ENCODE results near the gene GRIN2C. TPM values are rescaled to one million over a fixed set of nuclear protein-coding genes. Genes with fewer than 3 reads are reported as not detected.

Gene GRIN2C
- total RNA-seq, 1 donor from 2014 or later = 0.29 TPM

GRCh38 chr17:74815067-74815466 lies 44.6 kb downstream of the GRIN2C start:
- Mint-ChIP-seq H3K27me3 (ENCODE audit: low read depth) (no peaks in the 10 kb centered on the region), H3K36me3 (no peaks in the 10 kb centered on the region), H3K9me3 (no peaks in the 10 kb centered on the region), H3K4me1 (no peaks in the 10 kb centered on the region), H3K4me3 (no peak overlapping the region), H3K27ac (no peak overlapping the region)
- DNase-seq (ENCODE audit: low spot score in 2 of 2, unreplicated experiment in 2 of 2) = no peak
- TF ChIP-seq, protein P1, sequence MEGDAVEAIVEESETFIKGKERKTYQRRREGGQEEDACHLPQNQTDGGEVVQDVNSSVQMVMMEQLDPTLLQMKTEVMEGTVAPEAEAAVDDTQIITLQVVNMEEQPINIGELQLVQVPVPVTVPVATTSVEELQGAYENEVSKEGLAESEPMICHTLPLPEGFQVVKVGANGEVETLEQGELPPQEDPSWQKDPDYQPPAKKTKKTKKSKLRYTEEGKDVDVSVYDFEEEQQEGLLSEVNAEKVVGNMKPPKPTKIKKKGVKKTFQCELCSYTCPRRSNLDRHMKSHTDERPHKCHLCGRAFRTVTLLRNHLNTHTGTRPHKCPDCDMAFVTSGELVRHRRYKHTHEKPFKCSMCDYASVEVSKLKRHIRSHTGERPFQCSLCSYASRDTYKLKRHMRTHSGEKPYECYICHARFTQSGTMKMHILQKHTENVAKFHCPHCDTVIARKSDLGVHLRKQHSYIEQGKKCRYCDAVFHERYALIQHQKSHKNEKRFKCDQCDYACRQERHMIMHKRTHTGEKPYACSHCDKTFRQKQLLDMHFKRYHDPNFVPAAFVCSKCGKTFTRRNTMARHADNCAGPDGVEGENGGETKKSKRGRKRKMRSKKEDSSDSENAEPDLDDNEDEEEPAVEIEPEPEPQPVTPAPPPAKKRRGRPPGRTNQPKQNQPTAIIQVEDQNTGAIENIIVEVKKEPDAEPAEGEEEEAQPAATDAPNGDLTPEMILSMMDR (IDR thresholded peaks at IDR 0.05; ENCODE audit: unreplicated experiment) = no peak

GRCh38 chr17:74814453-74814852 lies 45.2 kb downstream of the GRIN2C start:
- Mint-ChIP-seq H3K36me3 (no peaks in the 10 kb centered on the region), H3K27ac (no peak overlapping the region), H3K27me3 (ENCODE audit: low read depth) (no peaks in the 10 kb centered on the region), H3K9me3 (no peaks in the 10 kb centered on the region), H3K4me1 (no peaks in the 10 kb centered on the region), H3K4me3 (no peak overlapping the region)
- TF ChIP-seq, protein P1 (IDR thresholded peaks at IDR 0.05; ENCODE audit: unreplicated experiment) = no peak
- DNase-seq (ENCODE audit: low spot score in 2 of 2, unreplicated experiment in 2 of 2) = no peak

DNA sequence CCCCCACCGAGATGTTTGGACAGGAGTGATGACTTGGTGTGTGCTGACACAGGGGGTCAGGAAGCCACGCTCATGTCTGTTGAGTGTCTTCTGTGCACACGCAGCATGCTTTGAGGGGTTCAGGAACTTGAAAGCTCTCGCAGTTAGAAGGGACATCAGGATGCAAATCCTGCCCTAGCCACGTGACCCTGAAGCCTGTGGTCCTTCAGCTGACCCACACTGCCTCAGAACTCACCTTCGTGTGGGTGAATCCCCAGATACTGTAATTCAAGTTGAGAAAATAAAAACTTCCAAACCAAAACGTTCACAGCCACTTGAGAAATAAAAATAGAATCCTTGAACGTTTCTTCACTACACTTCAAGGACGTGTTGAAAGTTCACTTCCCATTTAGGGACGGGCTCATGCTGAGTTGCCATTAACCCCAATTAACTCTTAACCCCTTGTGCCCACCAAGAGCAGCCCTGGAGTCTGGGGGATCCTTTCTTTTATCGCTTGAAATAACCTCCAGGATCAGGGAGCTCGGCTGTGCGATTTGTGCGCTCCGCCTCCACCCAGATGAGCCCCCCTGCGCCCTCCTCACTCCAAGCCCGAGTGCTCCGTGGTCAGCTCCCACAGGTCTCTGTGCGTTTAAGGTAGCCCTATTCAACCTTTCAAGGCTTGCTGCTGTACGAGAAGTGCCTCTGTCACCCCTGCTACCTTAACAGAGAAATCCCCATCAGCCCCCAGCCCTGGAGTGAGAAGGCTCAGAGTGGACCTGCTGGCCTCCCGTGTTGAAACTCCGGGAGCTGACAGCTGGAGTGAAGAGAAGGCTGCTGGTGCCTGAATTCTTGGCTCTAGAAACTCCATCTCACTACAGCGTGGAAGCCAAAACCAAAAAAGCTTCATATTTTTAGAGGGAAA lies 47.3 kb downstream of the GRIN2C start:
- no peaks in the 10 kb centered on the region for H3K27me3 Mint-ChIP-seq (ENCODE audit: low read depth)
- H3K4me1 Mint-ChIP-seq = no peaks in the 10 kb centered on the region
- H3K4me3 Mint-ChIP-seq = no peak overlapping the region
- no peaks in the 10 kb centered on the region for H3K36me3 Mint-ChIP-seq
- no peaks in the 10 kb centered on the region for H3K9me3 Mint-ChIP-seq
- no peak overlapping the region for H3K27ac Mint-ChIP-seq
- no peak for DNase-seq (ENCODE audit: low spot score in 2 of 2, unreplicated experiment in 2 of 2)
- TF ChIP-seq, protein P1 (IDR thresholded peaks at IDR 0.05; ENCODE audit: unreplicated experiment) = no peak

GRCh38 chr17:74810699-74811485 lies 48.8 kb downstream of the GRIN2C start:
- Mint-ChIP-seq H3K4me3 (no peak overlapping the region), H3K9me3 (no peaks in the 10 kb centered on the region), H3K27ac (no peak overlapping the region), H3K36me3 (no peaks in the 10 kb centered on the region), H3K27me3 (ENCODE audit: low read depth) (no peaks in the 10 kb centered on the region), H3K4me1 (no peaks in the 10 kb centered on the region)
- no peak for DNase-seq (ENCODE audit: low spot score in 2 of 2, unreplicated experiment in 2 of 2)
- TF ChIP-seq, protein P1 (IDR thresholded peaks at IDR 0.05; ENCODE audit: unreplicated experiment) = no peak

- H3K9me3 Mint-ChIP-seq = no peaks in the 10 kb centered on the region
- no peaks in the 10 kb centered on the region for H3K36me3 Mint-ChIP-seq
Observed at GRCh38 chr17:74808714-74809430, 50.8 kb downstream of the GRIN2C start.

More at GRCh38 chr17:74808714-74809430, 50.8 kb downstream of the GRIN2C start:
- H3K4me1 Mint-ChIP-seq = no peaks in the 10 kb centered on the region
- TF ChIP-seq, protein P1 (IDR thresholded peaks at IDR 0.05; ENCODE audit: unreplicated experiment) = no peak
- no peak for DNase-seq (ENCODE audit: low spot score in 2 of 2, unreplicated experiment in 2 of 2)
- H3K4me3 Mint-ChIP-seq = no peak overlapping the region
- no peak overlapping the region for H3K27ac Mint-ChIP-seq
- no peaks in the 10 kb centered on the region for H3K27me3 Mint-ChIP-seq (ENCODE audit: low read depth)
